Trophoblast cell (in vitro differentiated cells and primary cell): ENCODE data around the gene TERB1.

Experiments used
- DNase-seq, 2 donors: peaks; one replicate each; pipeline ENCODE4 v3.0.0-alpha.2; 2016
- H2AFZ ChIP-seq: 2 replicates; pipeline ENCODE4 v1.6.1; 2013; ENCODE audit warnings: low read length, moderate library complexity, mild to moderate bottlenecking; ENCODE audit not compliant: insufficient read depth, poor library complexity
- H2AK5ac ChIP-seq: 2 replicates; pipeline ENCODE4 v1.6.1; 2013; ENCODE audit warnings: mild to moderate bottlenecking, low read length
- H2BK120ac ChIP-seq: 2 replicates; pipeline ENCODE4 v1.6.1; 2013; ENCODE audit warnings: low read length, mild to moderate bottlenecking, moderate library complexity; ENCODE audit not compliant: insufficient read depth, poor library complexity
- H2BK12ac ChIP-seq: 2 replicates; pipeline ENCODE4 v1.6.1; 2013; ENCODE audit warnings: mild to moderate bottlenecking, low read length, moderate library complexity
- H2BK5ac ChIP-seq: 2 replicates; pipeline ENCODE4 v1.6.1; 2013; ENCODE audit warnings: low read length, low read depth, moderate library complexity, mild to moderate bottlenecking; ENCODE audit not compliant: poor library complexity
- H3K14ac ChIP-seq: 2 replicates; pipeline ENCODE4 v1.6.1; 2013; ENCODE audit warnings: mild to moderate bottlenecking, low read length
- H3K18ac ChIP-seq: 2 replicates; pipeline ENCODE4 v1.6.1; 2013; ENCODE audit warnings: mild to moderate bottlenecking, low read length
- H3K23ac ChIP-seq: 2 replicates; pipeline ENCODE4 v1.6.1; 2013; ENCODE audit warnings: low read length
- H3K27ac ChIP-seq: 2 replicates; pipeline ENCODE4 v1.5.1; 2013; ENCODE audit warnings: low read depth, mild to moderate bottlenecking, inconsistent platforms, low read length, moderate library complexity
- H3K27me3 ChIP-seq: 2 replicates; pipeline ENCODE4 v1.6.1; 2013; ENCODE audit warnings: inconsistent platforms, mild to moderate bottlenecking, low read length, moderate library complexity; ENCODE audit not compliant: insufficient read depth
- H3K36me3 ChIP-seq, 2 experiments: 1 replicate in 1 of 2; 2 replicates in 1 of 2; pipeline ENCODE4 v1.6.1; 2013; ENCODE audit warnings: low read length in 2 of 2, mild to moderate bottlenecking in 2 of 2, moderate library complexity in 1 of 2; ENCODE audit not compliant: insufficient read depth in 2 of 2, control insufficient read depth in 1 of 2
- H3K4ac ChIP-seq: 2 replicates; pipeline ENCODE4 v1.6.1; 2013; ENCODE audit warnings: low read depth, mild to moderate bottlenecking, low read length, moderate library complexity
- H3K4me1 ChIP-seq, 2 experiments: 1 replicate in 1 of 2; 2 replicates in 1 of 2; pipeline ENCODE4 v1.6.1; 2013; ENCODE audit warnings: low read length in 2 of 2, mild to moderate bottlenecking in 2 of 2, moderate library complexity in 1 of 2; ENCODE audit not compliant: insufficient read depth in 2 of 2, control insufficient read depth in 1 of 2
- H3K4me2 ChIP-seq: 2 replicates; pipeline ENCODE4 v1.6.1; 2013; ENCODE audit warnings: inconsistent platforms, mild to moderate bottlenecking, low read length, moderate library complexity
- H3K4me3 ChIP-seq: 2 replicates; pipeline ENCODE4 v1.5.1; 2013; ENCODE audit warnings: mild to moderate bottlenecking, low read depth, low read length, inconsistent platforms
- H3K79me1 ChIP-seq: one replicate; pipeline ENCODE4 v1.6.1; 2013; ENCODE audit warnings: low read length
- H3K79me2 ChIP-seq: 2 replicates; pipeline ENCODE4 v1.6.1; 2013; ENCODE audit warnings: low read length, mild to moderate bottlenecking; ENCODE audit not compliant: control insufficient read depth, insufficient read depth, poor library complexity
- H3K9ac ChIP-seq: 2 replicates; pipeline ENCODE4 v1.6.1; 2013; ENCODE audit warnings: mild to moderate bottlenecking, low read length
- H3K9me3 ChIP-seq: 2 replicates; pipeline ENCODE4 v1.6.1; 2013; ENCODE audit warnings: low read depth, mild to moderate bottlenecking, control low read depth, inconsistent platforms, low read length; ENCODE audit not compliant: insufficient read depth
- H4K12ac ChIP-seq: 2 replicates; pipeline ENCODE4 v1.6.1; 2013; ENCODE audit warnings: low read depth, mild to moderate bottlenecking, low read length, moderate library complexity
- H4K8ac ChIP-seq: 2 replicates; pipeline ENCODE4 v1.6.1; 2013; ENCODE audit warnings: low read depth, mild to moderate bottlenecking, low read length, moderate library complexity
- H4K91ac ChIP-seq: one replicate; pipeline ENCODE4 v1.6.1; 2013; ENCODE audit warnings: low read depth, mild to moderate bottlenecking, low read length, moderate library complexity
- WGBS: extraction: QIAGEN DNeasy Blood & Tissue Kit; methylation state at CpG from one replicate; pipeline ENCODE4 v1.1.7; 2013; ENCODE audit warnings: missing lambda C conversion rate; ENCODE audit not compliant: insufficient read length, insufficient coverage; ENCODE audit errors: extremely low coverage; 5-methylcytosine and 5-hydroxymethylcytosine counted together

The TERB1 gene

GRCh38 chr16:66714654-66715307 lies 86.6 kb downstream of the TERB1 start:
- Histone ChIP-seq H3K23ac (no peak overlapping the region), H3K36me3 (peaks cover 2 to 4% of the 10 kb centered on the region in 2 experiments), H2BK5ac (no peak overlapping the region), H3K4me2 (no peak overlapping the region), H4K91ac (no peak overlapping the region), H2BK120ac (no peak overlapping the region), H2AK5ac (no peak overlapping the region), H3K4ac (no peak overlapping the region), H3K79me2 (no peaks in the 10 kb centered on the region), H3K14ac (no peak overlapping the region), H3K9me3 (peaks cover 6% of the 10 kb centered on the region), H2AFZ (no peak overlapping the region), H4K8ac (no peak overlapping the region), H3K9ac (no peak overlapping the region), H4K12ac (no peak overlapping the region), H3K27ac (no peak overlapping the region), H2BK12ac (no peak overlapping the region), H3K4me1 (peaks cover 4 to 5% of the 10 kb centered on the region in 2 experiments), H3K79me1 (no peaks in the 10 kb centered on the region), H3K27me3 (no peaks in the 10 kb centered on the region), H3K18ac (no peak overlapping the region), H3K4me3 (no peak overlapping the region)
- peak; percentile 57 to 66 for DNase-seq
- no CpG with 5 or more reads among the region's 6 CpGs for WGBS

- WGBS: no CpG with 5 or more reads among the region's 6 CpGs
- H3K4me3 ChIP-seq: no peak overlapping the region
- no peak overlapping the region for H3K4ac ChIP-seq
- H3K79me2 ChIP-seq: no peaks in the 10 kb centered on the region
- peaks cover 4 to 5% of the 10 kb centered on the region in 2 experiments for H3K4me1 ChIP-seq
- no peak overlapping the region for H3K9ac ChIP-seq
- no peak overlapping the region for H3K27ac ChIP-seq
- peaks cover 6% of the 10 kb centered on the region for H3K9me3 ChIP-seq
- H3K4me2 ChIP-seq: no peak overlapping the region
- H4K8ac ChIP-seq: no peak overlapping the region
- no peak overlapping the region for H3K18ac ChIP-seq
- no peak overlapping the region for H4K91ac ChIP-seq
- no peak overlapping the region for H2BK5ac ChIP-seq
- DNase-seq: peak; percentile 80 to 92
- no peak overlapping the region for H2AFZ ChIP-seq
- no peak overlapping the region for H3K23ac ChIP-seq
- H4K12ac ChIP-seq: no peak overlapping the region
- H3K14ac ChIP-seq: no peak overlapping the region
- H3K27me3 ChIP-seq: no peaks in the 10 kb centered on the region
- peaks cover 2 to 4% of the 10 kb centered on the region in 2 experiments for H3K36me3 ChIP-seq
- H3K79me1 ChIP-seq: no peaks in the 10 kb centered on the region
- no peak overlapping the region for H2BK120ac ChIP-seq
- H2BK12ac ChIP-seq: no peak overlapping the region
- no peak overlapping the region for H2AK5ac ChIP-seq
These were observed 87.3 kb downstream of the TERB1 start for GRCh38 chr16:66714062-66714461.

- no peak overlapping the region for H3K4me3 ChIP-seq
- no peak overlapping the region for H4K91ac ChIP-seq
- H3K27ac ChIP-seq: no peak overlapping the region
- no peak overlapping the region for H2AK5ac ChIP-seq
- DNase-seq: no peak
- H3K23ac ChIP-seq: no peak overlapping the region
- H3K4me1 ChIP-seq: peaks cover 4% of the 10 kb centered on the region in 2 experiments
- no peak overlapping the region for H4K12ac ChIP-seq
- H3K14ac ChIP-seq: no peak overlapping the region
- H4K8ac ChIP-seq: no peak overlapping the region
- no peaks in the 10 kb centered on the region for H3K36me3 ChIP-seq
- H3K79me2 ChIP-seq: no peaks in the 10 kb centered on the region
- no peak overlapping the region for H3K9ac ChIP-seq
- no peak overlapping the region for H3K18ac ChIP-seq
- H3K27me3 ChIP-seq: no peaks in the 10 kb centered on the region
- H2AFZ ChIP-seq: no peak overlapping the region
- no peak overlapping the region for H3K4ac ChIP-seq
- peaks cover 6% of the 10 kb centered on the region for H3K9me3 ChIP-seq
- WGBS: no CpG with 5 or more reads among the region's 2 CpGs
- H3K79me1 ChIP-seq: no peaks in the 10 kb centered on the region
- no peak overlapping the region for H3K4me2 ChIP-seq
- H2BK120ac ChIP-seq: no peak overlapping the region
- no peak overlapping the region for H2BK5ac ChIP-seq
- no peak overlapping the region for H2BK12ac ChIP-seq
These were observed 88.3 kb downstream of the TERB1 start for GRCh38 chr16:66713076-66713475.

GRCh38 chr16:66712512-66712911 lies 88.9 kb downstream of the TERB1 start:
- Histone ChIP-seq H3K4ac (no peak overlapping the region), H3K23ac (no peak overlapping the region), H2AK5ac (no peak overlapping the region), H2BK5ac (no peak overlapping the region), H4K12ac (no peak overlapping the region), H2BK12ac (no peak overlapping the region), H3K4me1 (peaks cover 0 to 4% of the 10 kb centered on the region in 2 experiments), H3K27me3 (no peaks in the 10 kb centered on the region), H3K4me2 (no peak overlapping the region), H3K9me3 (peaks cover 6% of the 10 kb centered on the region), H3K14ac (no peak overlapping the region), H3K79me2 (no peaks in the 10 kb centered on the region), H4K8ac (no peak overlapping the region), H3K27ac (no peak overlapping the region), H3K36me3 (no peaks in the 10 kb centered on the region), H3K9ac (no peak overlapping the region), H2BK120ac (no peak overlapping the region), H2AFZ (no peak overlapping the region), H4K91ac (no peak overlapping the region), H3K4me3 (no peak overlapping the region), H3K79me1 (peaks cover 1% of the 10 kb centered on the region), H3K18ac (no peak overlapping the region)
- DNase-seq: no peak
